ENCODE data around the gene MAPK9. TPM values are rescaled to one million over a fixed set of nuclear protein-coding genes. Genes with fewer than 3 reads are reported as not detected.
A peak's percentile ranks its signal among the peaks of the same experiment; 100 is the strongest.

MAPK9 gene
- total RNA-seq, 1 donor from 2014 or later: 47.4 TPM

DNA sequence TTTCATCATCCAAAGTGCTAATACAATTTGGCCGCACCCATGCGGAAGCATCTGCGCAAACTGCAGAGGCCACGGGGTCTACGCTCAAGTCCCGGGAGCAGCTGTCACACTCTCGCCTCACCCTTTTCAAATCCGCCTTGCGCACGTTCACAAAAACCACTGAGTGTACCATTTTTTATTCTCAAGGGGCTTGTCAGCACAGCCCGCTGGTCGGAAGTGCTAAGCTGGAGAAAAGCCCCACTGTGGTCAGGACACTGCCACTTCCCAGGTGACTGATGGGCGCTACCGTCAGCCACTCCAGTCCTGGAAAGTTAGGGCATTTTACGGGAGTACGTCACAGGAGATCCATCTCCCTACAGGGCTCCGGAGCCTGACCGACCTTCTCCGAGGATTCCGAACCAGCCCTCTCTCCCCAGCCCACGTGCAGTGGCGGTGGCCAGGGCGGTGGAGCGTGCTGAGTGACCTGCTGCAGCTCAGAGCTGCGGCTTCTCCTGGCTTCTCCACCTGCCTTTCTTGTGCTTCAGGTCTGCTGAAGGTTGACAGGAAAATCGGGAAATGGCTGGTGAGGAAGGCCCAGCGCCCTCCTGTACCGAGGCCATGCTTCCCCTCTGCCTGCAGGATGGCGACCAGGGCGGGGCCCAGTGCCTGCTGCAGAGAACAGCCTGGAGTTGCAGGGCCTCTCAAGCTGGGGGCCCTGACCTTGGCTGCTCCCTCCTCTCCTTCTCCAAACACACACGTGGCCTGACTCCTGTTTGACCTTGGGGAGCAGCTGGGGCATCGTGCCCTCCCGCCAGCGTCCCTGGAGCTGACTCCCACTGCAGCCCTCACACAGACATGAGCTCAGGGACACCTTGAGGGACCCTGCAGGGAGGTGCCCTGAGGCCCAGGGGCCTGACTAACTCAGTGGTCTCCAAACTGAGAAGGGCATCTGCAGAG, 97.2 kb downstream of the MAPK9 start:
- Mint-ChIP-seq H3K27ac (ENCODE audit: unreplicated experiment) (peak overlapping the region; percentile 90), H3K36me3 (ENCODE audit: unreplicated experiment) (peaks cover 11% of the 10 kb centered on the region), H3K4me3 (ENCODE audit: unreplicated experiment) (peak overlapping the region; percentile 35), H3K4me1 (ENCODE audit: low read depth, unreplicated experiment) (peaks cover 26% of the 10 kb centered on the region), H3K27me3 (ENCODE audit: unreplicated experiment) (peaks cover 10% of the 10 kb centered on the region), H3K9me3 (ENCODE audit: unreplicated experiment) (peaks cover 9% of the 10 kb centered on the region)
- TF ChIP-seq, protein P1, sequence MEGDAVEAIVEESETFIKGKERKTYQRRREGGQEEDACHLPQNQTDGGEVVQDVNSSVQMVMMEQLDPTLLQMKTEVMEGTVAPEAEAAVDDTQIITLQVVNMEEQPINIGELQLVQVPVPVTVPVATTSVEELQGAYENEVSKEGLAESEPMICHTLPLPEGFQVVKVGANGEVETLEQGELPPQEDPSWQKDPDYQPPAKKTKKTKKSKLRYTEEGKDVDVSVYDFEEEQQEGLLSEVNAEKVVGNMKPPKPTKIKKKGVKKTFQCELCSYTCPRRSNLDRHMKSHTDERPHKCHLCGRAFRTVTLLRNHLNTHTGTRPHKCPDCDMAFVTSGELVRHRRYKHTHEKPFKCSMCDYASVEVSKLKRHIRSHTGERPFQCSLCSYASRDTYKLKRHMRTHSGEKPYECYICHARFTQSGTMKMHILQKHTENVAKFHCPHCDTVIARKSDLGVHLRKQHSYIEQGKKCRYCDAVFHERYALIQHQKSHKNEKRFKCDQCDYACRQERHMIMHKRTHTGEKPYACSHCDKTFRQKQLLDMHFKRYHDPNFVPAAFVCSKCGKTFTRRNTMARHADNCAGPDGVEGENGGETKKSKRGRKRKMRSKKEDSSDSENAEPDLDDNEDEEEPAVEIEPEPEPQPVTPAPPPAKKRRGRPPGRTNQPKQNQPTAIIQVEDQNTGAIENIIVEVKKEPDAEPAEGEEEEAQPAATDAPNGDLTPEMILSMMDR (IDR thresholded peaks at IDR 0.05; ENCODE audit: partially characterized antibody, unreplicated experiment): no peak
- no peak for DNase-seq

DNA sequence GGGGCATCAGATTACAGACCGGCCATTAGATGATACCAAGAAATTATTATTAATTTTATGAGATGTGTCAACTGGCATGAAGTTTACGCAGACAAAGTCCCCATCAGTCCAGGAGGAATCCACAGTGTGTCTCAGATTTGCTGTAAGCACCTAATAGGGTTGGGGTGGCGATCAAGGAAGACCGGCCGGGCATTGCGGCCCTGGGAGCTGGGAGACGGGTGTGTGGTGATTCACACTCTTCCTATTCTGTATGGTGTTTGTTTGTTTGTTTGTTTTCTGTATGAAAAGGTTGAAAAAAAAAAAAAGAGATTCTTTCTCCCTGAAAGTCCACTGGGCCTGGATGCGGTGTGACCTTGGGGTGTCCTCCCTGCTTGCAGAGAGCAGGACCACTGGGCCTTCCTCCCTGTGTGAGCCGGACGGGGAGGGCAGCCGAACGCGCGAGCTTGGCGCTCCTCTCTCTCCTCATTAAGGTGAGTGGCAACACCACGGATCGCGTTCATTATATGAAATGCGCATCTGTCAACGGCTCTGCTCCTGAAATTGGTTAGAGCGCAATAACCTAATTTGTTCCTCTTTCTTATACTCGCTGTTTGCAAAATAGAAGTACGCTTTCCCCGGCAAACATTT, 98.0 kb downstream of the MAPK9 start:
- peak overlapping the region; percentile 90 for H3K27ac Mint-ChIP-seq (ENCODE audit: unreplicated experiment)
- TF ChIP-seq, protein P1 (IDR thresholded peaks at IDR 0.05; ENCODE audit: partially characterized antibody, unreplicated experiment): no peak
- H3K9me3 Mint-ChIP-seq (ENCODE audit: unreplicated experiment): peaks cover 9% of the 10 kb centered on the region

DNA sequence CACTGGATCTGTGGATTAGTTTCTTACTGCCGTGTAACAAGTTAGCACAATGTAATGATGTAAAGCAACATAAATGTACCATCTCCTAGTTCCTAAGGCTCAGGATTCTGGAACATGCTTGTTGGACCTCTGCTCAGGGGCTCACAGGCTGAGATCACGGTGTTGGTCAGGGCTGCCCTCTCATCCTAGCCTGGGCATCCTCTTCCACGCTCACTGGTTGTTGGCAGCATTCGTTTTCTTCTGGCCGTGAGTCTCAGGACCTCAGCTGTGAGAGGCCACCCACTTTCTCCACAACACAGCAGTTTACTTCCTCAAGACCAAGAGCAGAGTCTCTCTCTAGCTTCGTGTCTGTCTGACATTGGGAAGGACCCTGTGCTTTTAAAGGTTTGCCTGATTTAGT, 100.2 kb downstream of the MAPK9 start:
- TF ChIP-seq, protein P1 (IDR thresholded peaks at IDR 0.05; ENCODE audit: partially characterized antibody, unreplicated experiment): no peak
- peaks cover 20% of the 10 kb centered on the region for H3K4me1 Mint-ChIP-seq (ENCODE audit: low read depth, unreplicated experiment)
- peaks cover 9% of the 10 kb centered on the region for H3K9me3 Mint-ChIP-seq (ENCODE audit: unreplicated experiment)
- H3K4me3 Mint-ChIP-seq (ENCODE audit: unreplicated experiment): no peak overlapping the region
- H3K36me3 Mint-ChIP-seq (ENCODE audit: unreplicated experiment): peaks cover 35% of the 10 kb centered on the region
- peak overlapping the region; percentile 22 for H3K27ac Mint-ChIP-seq (ENCODE audit: unreplicated experiment)
- peaks cover 9% of the 10 kb centered on the region for H3K27me3 Mint-ChIP-seq (ENCODE audit: unreplicated experiment)
- DNase-seq: no peak

More for the DNA sequence above, 98.0 kb downstream of the MAPK9 start:
- peaks cover 10% of the 10 kb centered on the region for H3K27me3 Mint-ChIP-seq (ENCODE audit: unreplicated experiment)
- H3K36me3 Mint-ChIP-seq (ENCODE audit: unreplicated experiment): peaks cover 17% of the 10 kb centered on the region
- DNase-seq: no peak
- H3K4me1 Mint-ChIP-seq (ENCODE audit: low read depth, unreplicated experiment): peaks cover 26% of the 10 kb centered on the region
- H3K4me3 Mint-ChIP-seq (ENCODE audit: unreplicated experiment): peak overlapping the region; percentile 35

DNA sequence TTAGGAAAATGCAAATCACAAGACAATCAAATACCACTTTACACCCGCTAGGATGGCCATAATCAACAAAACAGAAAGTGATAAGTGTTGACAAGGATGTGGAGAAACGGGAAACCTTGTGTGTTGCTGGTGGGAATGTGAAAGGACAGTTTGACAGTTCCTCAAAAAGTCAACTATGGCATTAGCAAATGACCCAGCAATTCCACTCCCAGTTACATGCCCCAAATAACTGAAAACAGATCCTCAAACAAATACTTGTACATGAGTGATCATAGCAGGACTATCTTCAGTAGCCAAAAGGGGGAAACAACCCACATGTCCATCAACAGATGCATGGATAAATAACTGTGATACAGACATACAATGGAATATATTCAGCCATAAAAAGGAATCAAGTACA, 104.1 kb downstream of the MAPK9 start:
- TF ChIP-seq, protein P1 (IDR thresholded peaks at IDR 0.05; ENCODE audit: partially characterized antibody, unreplicated experiment): no peak
- Mint-ChIP-seq H3K4me3 (ENCODE audit: unreplicated experiment) (no peak overlapping the region), H3K4me1 (ENCODE audit: low read depth, unreplicated experiment) (peaks cover 3% of the 10 kb centered on the region), H3K9me3 (ENCODE audit: unreplicated experiment) (peaks cover 2% of the 10 kb centered on the region), H3K36me3 (ENCODE audit: unreplicated experiment) (peaks cover 36% of the 10 kb centered on the region), H3K27ac (ENCODE audit: unreplicated experiment) (no peak overlapping the region), H3K27me3 (ENCODE audit: unreplicated experiment) (peaks cover 4% of the 10 kb centered on the region)
- no peak for DNase-seq

Other genes with a start within 250 kb of the MAPK9 start
- gene RNF130, start 220.3 kb downstream of the MAPK9 start, total RNA-seq (ENCODE audit: unreplicated experiment): 104 TPM
- gene RASGEF1C, start 82.9 kb downstream of the MAPK9 start, total RNA-seq (ENCODE audit: unreplicated experiment): 21.1 TPM
- 11.6 TPM for gene GFPT2, start 61.3 kb upstream of the MAPK9 start, total RNA-seq (ENCODE audit: unreplicated experiment)
- 62.0 TPM for gene CNOT6, start 202.3 kb upstream of the MAPK9 start, total RNA-seq (ENCODE audit: unreplicated experiment)